Neural progenitor cell (in vitro differentiated cells): ENCODE results near the gene ARNT2.

Experiments
- CTCF ChIP-seq: fragments of 200-600 bp; sonication (generic); IDR thresholded peaks from 2 replicates; pipeline ENCODE4 v1.5.1; 2017; ENCODE audit warnings: antibody characterized with exemption, mild to moderate bottlenecking
- EZH2 ChIP-seq: fragments of 200-600 bp; sonication (generic); IDR thresholded peaks from 2 replicates; pipeline ENCODE4 v1.6.1; 2017; ENCODE audit warnings: antibody characterized with exemption, mild to moderate bottlenecking, moderate library complexity

- TF ChIP-seq CTCF (no peak), EZH2 (no peak)
Measured at GRCh38 chr15:80494351-80494751, 90.2 kb downstream of the ARNT2 start.
